ENCODE measurements around the gene HHAT.

- TF ChIP-seq POLR2A (IDR thresholded peaks at IDR 0.05; ENCODE audit: low read length) = no peak
- no peak for TF ChIP-seq GATA1 (IDR thresholded peaks at IDR 0.05; ENCODE audit: low read depth, low read length)
Observed at GRCh38 chr1:210678306-210678705, 349.6 kb downstream of the HHAT start.
